OCI-LY1 (cell line): Measurements from ENCODE around the gene OIT3.

Experiments used
- CTCF ChIP-seq: fragments of 200-600 bp; sonication (generic), shearing (Covaris generic); IDR thresholded peaks from 2 replicates; pipeline ENCODE4 v1.5.1; 2017; ENCODE audit warnings: mild to moderate bottlenecking, antibody characterized with exemption, low read length, moderate library complexity, mixed read lengths
- EZH2 ChIP-seq: fragments of 200-600 bp; sonication (generic), shearing (Covaris generic); IDR thresholded peaks from 2 replicates; pipeline ENCODE4 v1.8.0; 2017; ENCODE audit warnings: borderline replicate concordance, mixed run types, mild to moderate bottlenecking, antibody characterized with exemption, low read length, moderate library complexity, mixed read lengths

- no peak for TF ChIP-seq CTCF
- no peak for TF ChIP-seq EZH2
These were observed 30.6 kb upstream of the OIT3 start for GRCh38 chr10:72862957-72863356.
